Chondrocyte (in vitro differentiated cells): ENCODE results near the gene ITPR3. TPM values are rescaled to one million over a fixed set of nuclear protein-coding genes. Genes with fewer than 3 reads are reported as not detected.

Source experiments
- DNase-seq: peaks from one replicate; pipeline ENCODE4 v3.0.0; 2021; ENCODE audit warnings: mixed read lengths, low spot score
- H3K27ac Mint-ChIP-seq: one replicate; pipeline ENCODE4 v1.8.0; 2021; ENCODE audit warnings: mild to moderate bottlenecking, moderate library complexity, mixed read lengths; ENCODE audit not compliant: unreplicated experiment
- H3K27me3 Mint-ChIP-seq: 2 replicates; pipeline ENCODE4 v1.8.0; 2021; ENCODE audit warnings: low read depth, mixed read lengths
- H3K36me3 Mint-ChIP-seq: 2 replicates; pipeline ENCODE4 v1.8.0; 2021; ENCODE audit warnings: low read depth, mixed read lengths
- H3K4me1 Mint-ChIP-seq: 2 replicates; pipeline ENCODE4 v1.8.0; 2021; ENCODE audit warnings: low read depth, mild to moderate bottlenecking, mixed read lengths
- H3K4me3 Mint-ChIP-seq: one replicate; pipeline ENCODE4 v1.8.0; 2021; ENCODE audit warnings: mild to moderate bottlenecking, moderate library complexity, mixed read lengths; ENCODE audit not compliant: unreplicated experiment
- H3K9me3 Mint-ChIP-seq: 2 replicates; pipeline ENCODE4 v1.8.0; 2021; ENCODE audit warnings: low read depth, mixed read lengths
- CTCF ChIP-seq: fragments of 200-600 bp; sonication (generic); IDR thresholded peaks from 2 replicates; pipeline ENCODE4 v1.5.0; 2021; ENCODE audit warnings: antibody characterized with exemption, mild to moderate bottlenecking, moderate library complexity
- total RNA-seq: library from RNA; stranded (reverse); gene quantifications from 3 replicates; pipeline ENCODE4 v1.2.1, GENCODE V29; 2021

The ITPR3 gene
- total RNA-seq, 1 donor from 2014 or later = 10.0 TPM

GRCh38 chr6:33659986-33660385 lies 38.9 kb downstream of the ITPR3 start:
- no peak for TF ChIP-seq CTCF
- Mint-ChIP-seq H3K4me1 (peaks cover under 1% of the 10 kb centered on the region), H3K4me3 (no peak overlapping the region), H3K9me3 (no peaks in the 10 kb centered on the region), H3K27me3 (no peaks in the 10 kb centered on the region), H3K36me3 (no peaks in the 10 kb centered on the region), H3K27ac (no peak overlapping the region)
- DNase-seq = no peak

GRCh38 chr6:33661106-33661838 lies 40.1 kb downstream of the ITPR3 start:
- H3K36me3 Mint-ChIP-seq = no peaks in the 10 kb centered on the region
- H3K4me1 Mint-ChIP-seq = no peaks in the 10 kb centered on the region
- TF ChIP-seq CTCF = no peak
- H3K27ac Mint-ChIP-seq = no peak overlapping the region
- H3K9me3 Mint-ChIP-seq = no peaks in the 10 kb centered on the region
- DNase-seq = no peak
- no peak overlapping the region for H3K4me3 Mint-ChIP-seq
- no peaks in the 10 kb centered on the region for H3K27me3 Mint-ChIP-seq

- Mint-ChIP-seq H3K4me3 (no peak overlapping the region), H3K36me3 (no peaks in the 10 kb centered on the region), H3K4me1 (no peaks in the 10 kb centered on the region), H3K27me3 (no peaks in the 10 kb centered on the region), H3K9me3 (no peaks in the 10 kb centered on the region), H3K27ac (no peak overlapping the region)
- no peak for DNase-seq
- TF ChIP-seq CTCF = no peak
These were observed 41.2 kb downstream of the ITPR3 start for GRCh38 chr6:33662318-33662717.

GRCh38 chr6:33663028-33663427 lies 41.9 kb downstream of the ITPR3 start:
- Mint-ChIP-seq H3K27ac (no peak overlapping the region), H3K36me3 (peaks cover 2% of the 10 kb centered on the region), H3K9me3 (no peaks in the 10 kb centered on the region), H3K4me1 (no peaks in the 10 kb centered on the region), H3K4me3 (no peak overlapping the region), H3K27me3 (no peaks in the 10 kb centered on the region)
- TF ChIP-seq CTCF = no peak
- DNase-seq = no peak

GRCh38 chr6:33663727-33664449 lies 42.8 kb downstream of the ITPR3 start:
- H3K4me3 Mint-ChIP-seq = no peak overlapping the region
- no peak overlapping the region for H3K27ac Mint-ChIP-seq

More at GRCh38 chr6:33663727-33664449, 42.8 kb downstream of the ITPR3 start:
- Mint-ChIP-seq H3K27me3 (no peaks in the 10 kb centered on the region), H3K9me3 (no peaks in the 10 kb centered on the region), H3K36me3 (peaks cover 3% of the 10 kb centered on the region), H3K4me1 (no peaks in the 10 kb centered on the region)
- no peak for DNase-seq
- TF ChIP-seq CTCF = no peak
